Measurements from ENCODE around the gene SLN.

SLN gene

GRCh38 chr11:107675902-107676301, 36.0 kb downstream of the SLN start:
- no peaks in the 10 kb centered on the region for H3K36me3 ChIP-seq
- no peaks in the 10 kb centered on the region for H3K9me3 ChIP-seq
- no peak for DNase-seq
- H3K4me1 ChIP-seq = no peaks in the 10 kb centered on the region
- no peak for TF ChIP-seq CTCF (IDR thresholded peaks at IDR 0.05)
- peaks cover 0 to 10% of the 10 kb centered on the region in 2 donors for H3K27me3 ChIP-seq
- H3K27ac ChIP-seq = no peak overlapping the region
- H3K4me3 ChIP-seq = no peak overlapping the region
- intact Hi-C loops (cut with DNase I; ENCODE audit: low total_unique reads) = no loop called here

DNA sequence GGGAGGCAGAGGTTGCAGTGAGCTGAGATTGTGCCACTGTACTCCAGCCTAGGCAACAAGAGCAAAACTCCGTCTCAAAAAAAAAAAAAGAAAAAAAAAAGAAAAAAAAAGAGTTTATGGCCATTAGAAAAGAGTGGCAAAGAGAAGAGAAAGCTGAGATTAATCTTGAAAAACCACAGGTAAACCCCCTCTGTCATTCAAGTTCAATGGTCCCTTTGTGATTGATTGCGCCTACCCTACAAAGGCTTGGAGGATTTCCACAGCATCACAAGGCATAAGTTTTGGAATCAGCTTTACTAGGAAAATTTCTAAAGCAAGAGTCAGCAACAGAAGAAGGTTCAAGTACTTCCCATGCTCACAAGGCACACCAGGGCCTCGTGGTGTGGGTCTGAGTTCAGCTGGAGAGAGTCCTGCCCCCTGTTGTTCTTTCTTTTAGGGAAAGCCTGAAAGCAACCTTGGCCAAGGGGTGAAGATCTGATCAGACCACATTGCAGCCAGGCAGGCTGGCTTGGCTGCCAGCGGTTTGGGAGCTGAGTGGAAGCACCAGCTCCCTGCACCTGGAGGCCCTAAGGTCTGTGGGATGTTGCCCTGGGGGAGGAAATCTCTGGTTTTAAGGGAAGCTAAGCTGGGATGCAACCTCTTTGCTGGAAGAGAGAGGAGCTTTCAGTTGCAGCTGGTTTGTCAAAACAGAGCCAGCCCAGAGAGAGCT, 41.8 kb downstream of the SLN start:
- Histone ChIP-seq H3K9me3 (no peaks in the 10 kb centered on the region), H3K4me1 (no peaks in the 10 kb centered on the region), H3K4me3 (no peak overlapping the region), H3K27ac (no peak overlapping the region), H3K27me3 (peaks cover 0 to 3% of the 10 kb centered on the region in 2 donors), H3K36me3 (no peaks in the 10 kb centered on the region)
- no peak for TF ChIP-seq CTCF (IDR thresholded peaks at IDR 0.05)
- intact Hi-C loops (cut with DNase I; ENCODE audit: low total_unique reads) = no loop called here
- DNase-seq = no peak

DNA sequence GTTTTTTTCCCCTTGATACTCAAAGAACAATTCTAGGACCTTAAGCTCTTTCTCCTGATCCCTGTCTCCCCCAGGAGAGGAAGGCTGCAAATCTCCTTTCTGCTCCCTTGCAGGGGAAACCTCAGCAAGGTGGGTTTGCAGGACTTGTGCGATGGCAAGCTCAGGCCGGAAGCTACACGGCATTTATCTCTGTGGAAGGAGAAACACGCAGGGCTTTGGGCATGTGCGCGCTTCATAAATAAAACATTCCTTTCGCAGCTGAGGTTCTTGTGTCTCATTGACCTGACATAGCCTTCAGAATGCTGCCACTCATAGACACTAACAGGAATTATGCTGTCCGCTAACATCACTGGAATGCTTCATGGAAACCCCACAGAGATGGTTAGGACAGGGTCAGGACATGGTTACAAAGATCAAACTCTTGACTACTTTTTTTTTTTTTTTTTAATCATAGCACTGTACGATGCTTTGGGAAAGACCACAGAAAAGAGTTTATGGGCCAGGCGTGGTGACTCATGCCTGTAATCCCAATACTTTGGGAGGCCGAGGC, 42.6 kb downstream of the SLN start:
- Histone ChIP-seq H3K4me3 (no peak overlapping the region), H3K36me3 (no peaks in the 10 kb centered on the region), H3K27me3 (peaks cover 0 to 3% of the 10 kb centered on the region in 2 donors), H3K27ac (no peak overlapping the region), H3K4me1 (no peaks in the 10 kb centered on the region), H3K9me3 (no peaks in the 10 kb centered on the region)
- TF ChIP-seq CTCF (IDR thresholded peaks at IDR 0.05) = no peak
- intact Hi-C loops (cut with DNase I; ENCODE audit: low total_unique reads) = no loop called here
- DNase-seq = no peak

GRCh38 chr11:107666911-107667613, 44.8 kb downstream of the SLN start:
- Histone ChIP-seq H3K9me3 (no peaks in the 10 kb centered on the region), H3K36me3 (no peaks in the 10 kb centered on the region), H3K4me3 (no peak overlapping the region), H3K27me3 (peaks cover 0 to 2% of the 10 kb centered on the region in 2 donors), H3K27ac (no peak overlapping the region), H3K4me1 (no peaks in the 10 kb centered on the region)
- intact Hi-C loops (cut with DNase I; ENCODE audit: low total_unique reads) = no loop called here
- no peak for TF ChIP-seq CTCF (IDR thresholded peaks at IDR 0.05)
- no peak for DNase-seq

- H3K4me3 ChIP-seq = no peak overlapping the region
- TF ChIP-seq CTCF (IDR thresholded peaks at IDR 0.05) = no peak
- H3K4me1 ChIP-seq = no peaks in the 10 kb centered on the region
- H3K27ac ChIP-seq = no peak overlapping the region
- no peaks in the 10 kb centered on the region for H3K36me3 ChIP-seq
- intact Hi-C loops (cut with DNase I; ENCODE audit: low total_unique reads) = no loop called here
- H3K27me3 ChIP-seq = peaks cover 0 to 3% of the 10 kb centered on the region in 2 donors
- H3K9me3 ChIP-seq = no peaks in the 10 kb centered on the region
- DNase-seq = no peak
These were observed 46.8 kb downstream of the SLN start for GRCh38 chr11:107665018-107665417.

Data from tibial artery (tissue), 4 donors.